Gastroesophageal sphincter (tissue), 4 donors: Measurements from ENCODE around the gene C1QTNF2. TPM values are rescaled to one million over a fixed set of nuclear protein-coding genes. Genes with fewer than 3 reads are reported as not detected.
A peak's percentile ranks its signal among the peaks of the same experiment; 100 is the strongest.

Experiments
- ATAC-seq: fragments of 150-250 bp; one replicate; pipeline ENCODE4 v1.9.1; 2016; ENCODE audit warnings: mild to moderate bottlenecking, moderate library complexity
- H3K27ac ChIP-seq, 4 donors: fragments of 200-600 bp; sonication (generic) in 3 of 4; 1 replicate in 3 of 4; 2 replicates in 1 of 4; pipeline ENCODE4 v1.5.1; 2016 to 2019
- H3K27me3 ChIP-seq: fragments of 200-600 bp; sonication (generic); one replicate; pipeline ENCODE4 v1.5.1; 2019
- H3K36me3 ChIP-seq, 2 donors: fragments of 200-600 bp; sonication (generic); one replicate each; pipeline ENCODE4 v1.5.1; 2019; ENCODE audit warnings: control low read depth in 1 of 2
- H3K4me1 ChIP-seq, 3 donors: fragments of 200-600 bp; sonication (generic); 1 replicate in 2 of 3; 2 replicates in 1 of 3; pipeline ENCODE4 v1.5.1; 2016 to 2019; ENCODE audit warnings: control low read depth in 2 of 3
- H3K4me3 ChIP-seq, 2 donors: fragments of 200-600 bp; sonication (generic); one replicate each; pipeline ENCODE4 v1.5.1; 2019; ENCODE audit warnings: mild to moderate bottlenecking in 1 of 2, moderate library complexity in 1 of 2
- H3K9me3 ChIP-seq, 3 donors: fragments of 200-600 bp; sonication (generic); one replicate each; pipeline ENCODE4 v1.5.1; 2017 to 2019; ENCODE audit warnings: control low read depth in 2 of 3
- CTCF ChIP-seq, 4 experiments: fragments of 200-600 bp in 2 of 4; fragments of 450-650 bp in 2 of 4; sonication (generic) in 1 of 4; IDR thresholded peaks; one replicate each; pipeline ENCODE4 v1.5.1; 2017 to 2019; ENCODE audit warnings: antibody characterized with exemption in 4 of 4, mild to moderate bottlenecking in 2 of 4, moderate library complexity in 2 of 4
- EP300 ChIP-seq: sonication (generic); formaldehyde crosslinking; IDR thresholded peaks from one replicate; pipeline ENCODE4 v1.6.1; 2017; ENCODE audit warnings: antibody characterized with exemption, mild to moderate bottlenecking
- POLR2A ChIP-seq, 2 donors: fragments of 450-650 bp; IDR thresholded peaks; one replicate each; pipeline ENCODE4 v1.6.1; 2017; ENCODE audit warnings: antibody characterized with exemption in 2 of 2, mild to moderate bottlenecking in 2 of 2, moderate library complexity in 1 of 2
- POLR2AphosphoS5 ChIP-seq: sonication (generic); formaldehyde crosslinking; IDR thresholded peaks from one replicate; pipeline ENCODE4 v1.6.1; 2017; ENCODE audit warnings: antibody characterized with exemption
- WGBS, 2 donors: methylation state at CpG; one replicate each; pipeline ENCODE4 v1.1.5; 2018; ENCODE audit warnings: low coverage in 1 of 2; 5-methylcytosine and 5-hydroxymethylcytosine counted together
- total RNA-seq, 4 donors: library from RNA; depleted of rRNA; stranded (reverse); fragments of >200 nt; gene quantifications; one replicate each; pipeline ENCODE4 v1.1.0, GENCODE V29; 2016

Gene C1QTNF2
- total RNA-seq, 4 donors from 2014 or later, result 1.5 to 6.9 (median 3.2) TPM

GRCh38 chr5:160399402-160400353 is 29.3 kb upstream of the C1QTNF2 start, which contains the start of gene FAM200C:
FAM200C (minus strand) TSS chr5:160400054; CDS start chr5:160395490, 4,564 bp downstream.
- peak within 1 kb of the TSS; percentile 57 to 95 (median 90) for H3K27ac ChIP-seq
- H3K27me3 ChIP-seq, result no peaks in the 10 kb centered on the region
- 0 to 2% methylated on average over 8 to 27 of the region's 41 CpGs for WGBS, 2 donors
- TF ChIP-seq POLR2A (IDR thresholded peaks at IDR 0.05), result peak; percentile 87 to 92
- TF ChIP-seq CTCF (IDR thresholded peaks at IDR 0.05), result no peak
- peak; percentile 96 for TF ChIP-seq POLR2AphosphoS5
- peak within 1 kb of the TSS; percentile 43 to 75 for H3K4me3 ChIP-seq
- H3K4me1 ChIP-seq, result peaks cover 0 to 51% (median 3%) of the 10 kb centered on the region in 3 donors
- H3K36me3 ChIP-seq, result peaks cover 8 to 42% of the 10 kb centered on the region in 2 donors
- ATAC-seq, result peak; percentile 99
- no peaks in the 10 kb centered on the region for H3K9me3 ChIP-seq

- peaks cover 6 to 36% of the 10 kb centered on the region in 2 donors for H3K36me3 ChIP-seq
- H3K4me3 ChIP-seq, result peak overlapping the region; percentile 43 to 75
Observed at GRCh38 chr5:160398806-160399205, 28.4 kb upstream of the C1QTNF2 start.

GRCh38 chr5:160397492-160397891 is 27.1 kb upstream of the C1QTNF2 start:
- Histone ChIP-seq H3K4me1 (peaks cover 0 to 58% (median 3%) of the 10 kb centered on the region in 3 donors), H3K36me3 (peaks cover 3 to 23% of the 10 kb centered on the region in 2 donors), H3K27ac (no peak overlapping the region), H3K9me3 (no peaks in the 10 kb centered on the region), H3K27me3 (no peaks in the 10 kb centered on the region), H3K4me3 (no peak overlapping the region)
- no peak for TF ChIP-seq POLR2A (IDR thresholded peaks at IDR 0.05)
- WGBS, 2 donors, result 78 to 100% methylated on average over 1 of the region's 1 CpG
- no peak for ATAC-seq

More at GRCh38 chr5:160398806-160399205, 28.4 kb upstream of the C1QTNF2 start:
- no peak for ATAC-seq
- Histone ChIP-seq H3K4me1 (peaks cover 0 to 53% (median 3%) of the 10 kb centered on the region in 3 donors), H3K27me3 (no peaks in the 10 kb centered on the region), H3K9me3 (no peaks in the 10 kb centered on the region), H3K27ac (peak overlapping the region in 3 of 4 donors; percentile 14 to 95 (median 19))
- 25 to 29% methylated on average over 4 of the region's 4 CpGs for WGBS, 2 donors
- no peak for TF ChIP-seq POLR2A (IDR thresholded peaks at IDR 0.05)
- no peak for TF ChIP-seq POLR2AphosphoS5
- no peak for TF ChIP-seq EP300
- TF ChIP-seq CTCF (IDR thresholded peaks at IDR 0.05), result no peak

GRCh38 chr5:160395111-160395510 is 24.7 kb upstream of the C1QTNF2 start:
- no peaks in the 10 kb centered on the region for H3K9me3 ChIP-seq
- 90 to 91% methylated on average over 6 to 7 of the region's 7 CpGs for WGBS, 2 donors
- H3K27ac ChIP-seq, result no peak overlapping the region
- no peak for TF ChIP-seq POLR2AphosphoS5
- no peak for TF ChIP-seq EP300
- TF ChIP-seq CTCF (IDR thresholded peaks at IDR 0.05), result no peak
- TF ChIP-seq POLR2A (IDR thresholded peaks at IDR 0.05), result no peak
- H3K27me3 ChIP-seq, result no peaks in the 10 kb centered on the region
- H3K4me3 ChIP-seq, result no peak overlapping the region
- peaks cover 0 to 10% of the 10 kb centered on the region in 2 donors for H3K36me3 ChIP-seq
- peaks cover 0 to 60% (median 3%) of the 10 kb centered on the region in 3 donors for H3K4me1 ChIP-seq
- no peak for ATAC-seq

- peaks cover 0 to 10% of the 10 kb centered on the region in 2 donors for H3K36me3 ChIP-seq
- ATAC-seq, result no peak
- H3K4me1 ChIP-seq, result peaks cover 0 to 27% (median 0%) of the 10 kb centered on the region in 3 donors
- H3K9me3 ChIP-seq, result peaks cover 0 to 18% (median 0%) of the 10 kb centered on the region in 3 donors
- TF ChIP-seq POLR2AphosphoS5 (no peak), CTCF (IDR thresholded peaks at IDR 0.05) (peak; percentile 24 to 47 (median 34))
- no peak overlapping the region for H3K27ac ChIP-seq
- H3K4me3 ChIP-seq, result no peak overlapping the region
- WGBS, 2 donors, result 34 to 38% methylated on average over 2 to 3 of the region's 8 CpGs
- no peaks in the 10 kb centered on the region for H3K27me3 ChIP-seq
Observed at GRCh38 chr5:160390787-160391696, 20.6 kb upstream of the C1QTNF2 start.
